Vagina (tissue), 2 donors: ENCODE results near the gene SYTL3. TPM values are rescaled to one million over a fixed set of nuclear protein-coding genes. Genes with fewer than 3 reads are reported as not detected.

Source experiments
- DNase-seq, 2 donors: peaks; one replicate each; pipeline ENCODE4 v3.0.0-alpha.2; 2017; ENCODE audit errors: extremely low spot score in 2 of 2
- H3K27ac ChIP-seq: fragments of 200-600 bp; sonication (generic); one replicate; pipeline ENCODE4 v1.5.1; 2019
- H3K27me3 ChIP-seq: fragments of 200-600 bp; sonication (generic); one replicate; pipeline ENCODE4 v1.5.1; 2019
- H3K36me3 ChIP-seq, 2 donors: fragments of 200-600 bp; sonication (generic); one replicate each; pipeline ENCODE4 v1.5.1; 2017 to 2019
- H3K4me1 ChIP-seq: fragments of 200-600 bp; sonication (generic); one replicate; pipeline ENCODE4 v1.5.1; 2019
- H3K4me3 ChIP-seq, 2 donors: fragments of 200-600 bp; sonication (generic); 1 replicate in 1 of 2; 2 replicates in 1 of 2; pipeline ENCODE4 v1.5.1; 2016 to 2019
- H3K9me3 ChIP-seq: fragments of 200-600 bp; sonication (generic); one replicate; pipeline ENCODE4 v1.5.1; 2019
- POLR2A ChIP-seq, 2 donors: fragments of 450-650 bp; IDR thresholded peaks; one replicate each; pipeline ENCODE4 v1.6.1; 2017; ENCODE audit warnings: antibody characterized with exemption in 2 of 2, mild to moderate bottlenecking in 2 of 2, moderate library complexity in 2 of 2
- POLR2AphosphoS5 ChIP-seq, 2 donors: sonication (generic); formaldehyde crosslinking; IDR thresholded peaks; one replicate each; pipeline ENCODE4 v1.9.0; 2017; ENCODE audit warnings: antibody characterized with exemption in 2 of 2, mild to moderate bottlenecking in 2 of 2, low read depth in 1 of 2; ENCODE audit not compliant: insufficient read depth in 1 of 2
- intact Hi-C: fragments of 100-400 bp; cut with DNase I; formaldehyde crosslinking; loops from one replicate; pipeline ENCODE4 v1.15.1; 2023
- total RNA-seq: library from RNA; depleted of rRNA; stranded (reverse); fragments of >200 nt; gene quantifications from one replicate; pipeline ENCODE4 v1.2.3, GENCODE V29; 2016
- TF ChIP-seq, protein P1 (sequence below), 3 experiments: fragments of 450-650 bp in 2 of 3; fragments of 200-600 bp in 1 of 3; sonication (generic) in 1 of 3; IDR thresholded peaks; one replicate each; pipeline ENCODE4 v1.5.1; 2017 to 2019; ENCODE audit warnings: antibody characterized with exemption in 3 of 3, mild to moderate bottlenecking in 2 of 3, moderate library complexity in 2 of 3

The SYTL3 gene
- total RNA-seq, 1 donor from 2014 or later = 10.8 TPM

- H3K36me3 ChIP-seq = no peaks in the 10 kb centered on the region
- DNase-seq = no peak
- H3K4me3 ChIP-seq = no peak overlapping the region
- intact Hi-C loops = no loop called here
- no peaks in the 10 kb centered on the region for H3K27me3 ChIP-seq
- no peaks in the 10 kb centered on the region for H3K9me3 ChIP-seq
- no peaks in the 10 kb centered on the region for H3K4me1 ChIP-seq
- TF ChIP-seq POLR2A (IDR thresholded peaks at IDR 0.05) = no peak
- TF ChIP-seq, protein P1, sequence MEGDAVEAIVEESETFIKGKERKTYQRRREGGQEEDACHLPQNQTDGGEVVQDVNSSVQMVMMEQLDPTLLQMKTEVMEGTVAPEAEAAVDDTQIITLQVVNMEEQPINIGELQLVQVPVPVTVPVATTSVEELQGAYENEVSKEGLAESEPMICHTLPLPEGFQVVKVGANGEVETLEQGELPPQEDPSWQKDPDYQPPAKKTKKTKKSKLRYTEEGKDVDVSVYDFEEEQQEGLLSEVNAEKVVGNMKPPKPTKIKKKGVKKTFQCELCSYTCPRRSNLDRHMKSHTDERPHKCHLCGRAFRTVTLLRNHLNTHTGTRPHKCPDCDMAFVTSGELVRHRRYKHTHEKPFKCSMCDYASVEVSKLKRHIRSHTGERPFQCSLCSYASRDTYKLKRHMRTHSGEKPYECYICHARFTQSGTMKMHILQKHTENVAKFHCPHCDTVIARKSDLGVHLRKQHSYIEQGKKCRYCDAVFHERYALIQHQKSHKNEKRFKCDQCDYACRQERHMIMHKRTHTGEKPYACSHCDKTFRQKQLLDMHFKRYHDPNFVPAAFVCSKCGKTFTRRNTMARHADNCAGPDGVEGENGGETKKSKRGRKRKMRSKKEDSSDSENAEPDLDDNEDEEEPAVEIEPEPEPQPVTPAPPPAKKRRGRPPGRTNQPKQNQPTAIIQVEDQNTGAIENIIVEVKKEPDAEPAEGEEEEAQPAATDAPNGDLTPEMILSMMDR (IDR thresholded peaks at IDR 0.05) = no peak
- H3K27ac ChIP-seq = no peak overlapping the region
These were observed 80.2 kb downstream of the SYTL3 start for GRCh38 chr6:158729906-158730540.

DNA sequence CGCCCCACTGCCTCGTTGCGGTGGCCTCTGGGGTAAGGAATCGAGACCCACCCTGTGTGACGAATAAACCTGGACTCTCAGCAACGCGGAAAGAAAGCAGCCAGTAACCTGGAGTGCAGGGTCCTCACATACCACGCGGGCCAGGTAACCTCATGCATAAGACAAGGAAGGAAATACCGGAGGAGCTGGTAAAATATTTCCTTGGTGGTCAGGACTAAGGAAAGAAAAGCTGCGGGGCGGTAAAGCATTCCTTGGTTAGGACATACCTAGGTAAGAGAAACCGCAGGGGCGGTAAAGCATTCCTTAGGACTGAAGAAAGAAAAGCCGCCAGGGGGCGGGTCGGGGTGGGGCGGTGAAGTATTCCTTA, 80.7 kb downstream of the SYTL3 start:
- H3K4me1 ChIP-seq = no peaks in the 10 kb centered on the region
- TF ChIP-seq POLR2AphosphoS5 (IDR thresholded peaks at IDR 0.05; ENCODE audit: insufficient read depth in 1 of 2, low read depth in 1 of 2) (no peak), POLR2A (IDR thresholded peaks at IDR 0.05) (no peak)
- TF ChIP-seq, protein P1 (IDR thresholded peaks at IDR 0.05) = no peak
- H3K36me3 ChIP-seq = no peaks in the 10 kb centered on the region
- intact Hi-C loops = no loop called here
- H3K27ac ChIP-seq = no peak overlapping the region
- no peaks in the 10 kb centered on the region for H3K9me3 ChIP-seq
- no peak for DNase-seq
- H3K27me3 ChIP-seq = no peaks in the 10 kb centered on the region
- no peak overlapping the region for H3K4me3 ChIP-seq

GRCh38 chr6:158735009-158735408, 85.2 kb downstream of the SYTL3 start:
- H3K36me3 ChIP-seq = no peaks in the 10 kb centered on the region
- TF ChIP-seq, protein P1 (IDR thresholded peaks at IDR 0.05) = no peak
- TF ChIP-seq POLR2A (IDR thresholded peaks at IDR 0.05) (no peak), POLR2AphosphoS5 (IDR thresholded peaks at IDR 0.05; ENCODE audit: insufficient read depth in 1 of 2, low read depth in 1 of 2) (no peak)
- peaks cover 2% of the 10 kb centered on the region for H3K9me3 ChIP-seq
- no peak overlapping the region for H3K4me3 ChIP-seq
- DNase-seq = no peak
- H3K27ac ChIP-seq = no peak overlapping the region
- H3K27me3 ChIP-seq = no peaks in the 10 kb centered on the region
- no peaks in the 10 kb centered on the region for H3K4me1 ChIP-seq
- intact Hi-C loops = no loop called here

DNA sequence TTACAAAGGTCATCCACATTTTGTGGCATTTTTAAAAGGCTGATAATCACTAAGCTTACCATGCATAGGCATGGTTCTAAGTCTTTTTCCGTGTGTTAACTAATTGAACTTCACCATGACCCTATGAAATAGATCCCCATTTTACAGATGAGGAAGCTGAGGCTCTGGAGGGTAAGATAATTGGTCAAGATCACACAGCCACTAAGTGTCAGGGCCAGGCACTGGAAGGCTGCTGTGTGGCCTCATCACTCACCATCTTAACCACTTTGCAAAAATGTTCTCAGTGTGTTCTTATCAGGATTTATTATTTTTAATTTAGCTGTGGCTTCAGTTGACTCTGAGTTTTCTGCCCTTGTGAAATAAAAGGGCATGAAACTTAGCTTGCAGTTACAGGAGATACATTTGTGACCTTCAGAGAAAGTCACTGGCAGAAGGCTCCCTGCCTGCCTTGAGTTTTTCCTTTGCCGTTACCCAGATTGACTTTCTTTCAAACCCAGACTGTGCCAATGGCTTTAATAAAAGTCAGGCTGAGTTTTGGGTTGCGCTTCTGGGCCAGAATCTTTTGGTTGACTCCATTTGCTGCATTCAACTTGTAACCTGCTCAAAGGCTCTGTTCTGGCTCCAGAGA, 87.3 kb downstream of the SYTL3 start:
- TF ChIP-seq POLR2AphosphoS5 (IDR thresholded peaks at IDR 0.05; ENCODE audit: insufficient read depth in 1 of 2, low read depth in 1 of 2) = no peak
- TF ChIP-seq, protein P1 (IDR thresholded peaks at IDR 0.05) = no peak
- TF ChIP-seq POLR2A (IDR thresholded peaks at IDR 0.05) = no peak
- intact Hi-C loops = no loop called here
- no peak for DNase-seq
- no peak overlapping the region for H3K27ac ChIP-seq
- H3K27me3 ChIP-seq = no peaks in the 10 kb centered on the region
- H3K4me3 ChIP-seq = no peak overlapping the region
- peaks cover 2% of the 10 kb centered on the region for H3K9me3 ChIP-seq
- H3K4me1 ChIP-seq = no peaks in the 10 kb centered on the region
- H3K36me3 ChIP-seq = no peaks in the 10 kb centered on the region
